Left ventricle myocardium inferior (tissue), 1 donor: Measurements from ENCODE around the gene MFAP4. TPM values are rescaled to one million over a fixed set of nuclear protein-coding genes. Genes with fewer than 3 reads are reported as not detected.
"Not testable (repeated sequence)": the region's sequence is repeated elsewhere in the genome, so short reads cannot be mapped to it uniquely, and the experiment has no call there.

Source experiments
- DNase-seq: peaks from one replicate; pipeline ENCODE4 v3.0.0-alpha.2; 2020
- H3K27ac ChIP-seq: fragments of 200-600 bp; replicated peaks from 2 replicates; pipeline ENCODE4 v1.8.0; 2021
- H3K27me3 ChIP-seq: fragments of 200-600 bp; 2 replicates; pipeline ENCODE4 v1.8.0; 2021; ENCODE audit warnings: low read depth
- H3K36me3 ChIP-seq: fragments of 200-600 bp; 2 replicates; pipeline ENCODE4 v1.8.0; 2021
- H3K4me1 ChIP-seq: fragments of 200-600 bp; 2 replicates; pipeline ENCODE4 v1.8.0; 2021
- H3K4me3 ChIP-seq: fragments of 200-600 bp; 2 replicates; pipeline ENCODE4 v1.8.0; 2021; ENCODE audit warnings: mild to moderate bottlenecking, moderate library complexity
- H3K9me3 ChIP-seq: fragments of 200-600 bp; replicated peaks from 2 replicates; pipeline ENCODE4 v1.8.0; 2021
- CTCF ChIP-seq: fragments of 200-600 bp; IDR thresholded peaks from 2 replicates; pipeline ENCODE4 v1.8.0; 2021; ENCODE audit warnings: antibody characterized with exemption, mild to moderate bottlenecking, borderline replicate concordance
- intact Hi-C: fragments of 100-400 bp; cut with micrococcal nuclease; formaldehyde crosslinking; loops from one replicate; pipeline ENCODE4 v1.11.0; 2022
- total RNA-seq: library from RNA; stranded (reverse); fragmentation: NEBNext Ultra II Directional; extraction: Animal tissue kit (Norgen Biotek cat#: 25700); gene quantifications from one replicate; pipeline ENCODE4 v1.2.1, GENCODE V29; 2021
- donor health status: DM: no; HTN: yes; CAD: no; lungs with severe emphysema.

The MFAP4 gene
- total RNA-seq, 1 donor from 2014 or later: 65.6 TPM

GRCh38 chr17:19359856-19360255 is 27.1 kb downstream of the MFAP4 start:
- intact Hi-C loops: no loop called here
- Histone ChIP-seq H3K27ac (no peak overlapping the region), H3K4me1 (peaks cover 18% of the 10 kb centered on the region), H3K27me3 (no peaks in the 10 kb centered on the region), H3K36me3 (no peaks in the 10 kb centered on the region), H3K9me3 (no peaks in the 10 kb centered on the region), H3K4me3 (no peak overlapping the region)
- no peak for TF ChIP-seq CTCF
- DNase-seq: no peak

DNA sequence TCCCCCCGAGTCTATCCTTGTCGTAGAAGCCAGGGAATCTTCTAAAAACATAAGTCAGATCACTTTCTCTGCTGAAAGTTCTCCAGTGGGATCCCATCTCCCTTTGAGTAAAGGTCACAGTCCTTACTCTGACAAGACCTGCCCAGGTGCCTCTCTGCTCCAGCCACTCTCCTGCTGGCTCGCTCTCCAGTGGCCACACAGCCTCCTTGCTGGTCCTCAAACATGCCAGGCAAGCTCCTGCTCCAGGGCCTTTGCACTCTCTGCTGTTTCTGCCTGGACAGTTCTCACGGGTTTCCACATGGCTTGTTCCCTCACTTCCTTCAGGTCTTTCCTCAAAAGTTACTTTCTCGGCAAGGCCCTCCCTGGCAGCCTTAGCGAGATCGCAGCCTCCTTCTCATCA is 27.8 kb downstream of the MFAP4 start:
- Histone ChIP-seq H3K27me3 (no peaks in the 10 kb centered on the region), H3K4me1 (peaks cover 18% of the 10 kb centered on the region), H3K4me3 (no peak overlapping the region), H3K9me3 (no peaks in the 10 kb centered on the region), H3K36me3 (no peaks in the 10 kb centered on the region), H3K27ac (no peak overlapping the region)
- intact Hi-C loops: no loop called here
- TF ChIP-seq CTCF: no peak
- no peak for DNase-seq

- no peak for DNase-seq
- no peaks in the 10 kb centered on the region for H3K27me3 ChIP-seq
- no peak overlapping the region for H3K4me3 ChIP-seq
- intact Hi-C loops: no loop called here
- no peak overlapping the region for H3K27ac ChIP-seq
- no peak for TF ChIP-seq CTCF
- peaks cover 11% of the 10 kb centered on the region for H3K4me1 ChIP-seq
- no peaks in the 10 kb centered on the region for H3K9me3 ChIP-seq
- no peaks in the 10 kb centered on the region for H3K36me3 ChIP-seq
These were observed 29.2 kb downstream of the MFAP4 start for GRCh38 chr17:19357761-19358160.

DNA sequence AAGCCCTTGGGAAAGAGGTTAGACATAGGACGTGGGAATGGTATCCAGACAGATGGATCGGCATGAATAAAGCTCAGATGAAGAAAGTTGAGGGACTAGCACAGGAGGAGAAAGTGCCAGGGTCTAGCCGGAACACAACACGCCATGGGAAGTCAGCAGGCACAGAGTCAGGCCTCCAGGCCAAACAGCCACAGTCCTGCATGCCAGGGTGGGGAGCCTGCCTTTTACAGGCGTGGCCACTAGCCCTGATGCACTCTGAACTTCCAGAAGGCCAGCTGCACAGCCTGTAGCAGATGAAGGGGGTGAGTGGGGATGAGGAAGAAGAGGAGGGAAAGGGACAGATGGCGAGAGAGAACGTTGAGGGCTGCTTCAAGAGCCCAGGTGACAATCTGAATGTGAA is 29.6 kb downstream of the MFAP4 start:
- H3K4me3 ChIP-seq: no peak overlapping the region
- H3K36me3 ChIP-seq: no peaks in the 10 kb centered on the region
- peaks cover 8% of the 10 kb centered on the region for H3K4me1 ChIP-seq
- no peaks in the 10 kb centered on the region for H3K9me3 ChIP-seq
- intact Hi-C loops: no loop called here
- TF ChIP-seq CTCF: no peak
- H3K27ac ChIP-seq: no peak overlapping the region
- H3K27me3 ChIP-seq: no peaks in the 10 kb centered on the region
- DNase-seq: no peak

- Histone ChIP-seq H3K4me3 (no peak overlapping the region), H3K27me3 (no peaks in the 10 kb centered on the region), H3K4me1 (no peaks in the 10 kb centered on the region), H3K36me3 (no peaks in the 10 kb centered on the region), H3K27ac (no peak overlapping the region), H3K9me3 (no peaks in the 10 kb centered on the region)
- intact Hi-C loops: no loop called here
- TF ChIP-seq CTCF: no peak
- no peak for DNase-seq
These were observed 32.2 kb downstream of the MFAP4 start for GRCh38 chr17:19354748-19355147.

DNA sequence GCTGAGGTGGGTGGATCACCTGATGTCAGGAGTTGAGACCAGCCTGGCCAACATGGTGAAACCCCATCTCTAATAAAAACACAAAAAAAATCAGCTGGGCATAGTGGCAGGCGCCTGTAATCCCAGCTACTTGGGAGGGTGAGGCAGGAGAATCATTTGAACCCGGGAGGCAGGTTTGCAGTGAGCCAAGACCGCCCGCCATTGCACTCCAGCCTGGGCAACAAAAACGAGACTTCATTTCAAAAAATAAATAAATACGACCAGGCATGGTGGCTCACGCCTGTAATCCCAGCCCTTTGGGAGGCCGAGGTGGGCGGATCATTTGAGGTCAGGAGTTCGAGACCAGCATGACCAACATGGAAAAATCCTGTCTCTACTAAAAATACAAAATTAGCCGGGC is 33.6 kb downstream of the MFAP4 start:
- H3K27me3 ChIP-seq, intact Hi-C loops, H3K27ac ChIP-seq, H3K4me3 ChIP-seq, DNase-seq, H3K9me3 ChIP-seq, H3K4me1 ChIP-seq, H3K36me3 ChIP-seq: not testable (repeated sequence)
